ENCODE measurements around the gene LSS. TPM values are rescaled to one million over a fixed set of nuclear protein-coding genes. Genes with fewer than 3 reads are reported as not detected.

LSS gene
- total and polyA plus RNA-seq, 2 experiments from 2014 or later, result 55.0 to 237 TPM

- TF ChIP-seq CTCF (conservative IDR thresholded peaks at IDR 0.05; ENCODE audit: low read depth in 2 of 2), result no peak
These were observed 48.9 kb downstream of the LSS start (continued) for GRCh38 chr21:46179708-46180078.

GRCh38 chr21:46178961-46179360 lies 49.6 kb downstream of the LSS start:
- no peak for DNase-seq (ENCODE audit: low spot score)
- H2AFZ ChIP-seq, result no peak overlapping the region
- H3K4me1 ChIP-seq (ENCODE audit: insufficient read depth), result no peaks in the 10 kb centered on the region; the same call in 1 of the 2 replicates
- H3F3A ChIP-seq (replicated peaks; ENCODE audit: low read depth), result no peaks in the 10 kb centered on the region
- H3K4me2 ChIP-seq, result no peak overlapping the region
- no peaks in the 10 kb centered on the region for H3K9me2 ChIP-seq (ENCODE audit: insufficient read depth)
- no peaks in the 10 kb centered on the region for H3K36me3 ChIP-seq (ENCODE audit: insufficient read depth)
- peaks cover 63% of the 10 kb centered on the region for H3K79me2 ChIP-seq (replicated peaks; ENCODE audit: insufficient read depth)
- Mint-ChIP-seq H3K27me3 (ENCODE audit: insufficient read depth, low read depth, poor library complexity) (peaks cover 5% of the 10 kb centered on the region), H3K4me1 (peaks cover 16% of the 10 kb centered on the region), H3K4me3 (no peak overlapping the region), H3K9me3 (peaks cover 8% of the 10 kb centered on the region; the same call in 1 of the 3 replicates), H3K27ac (no peak overlapping the region), H3K36me3 (ENCODE audit: low read depth) (peaks cover 27% of the 10 kb centered on the region)
- H3K27me3 ChIP-seq (ENCODE audit: insufficient read depth), result no peaks in the 10 kb centered on the region
- H3K27ac ChIP-seq (ENCODE audit: low read depth), result no peak overlapping the region
- no peak for ATAC-seq
- H4K20me1 ChIP-seq (replicated peaks; ENCODE audit: insufficient read depth), result peaks cover 13% of the 10 kb centered on the region; the same call in 1 of the 2 replicates
- no peak overlapping the region for H3K4me3 ChIP-seq
- TF ChIP-seq ZNF114 (CRISPR knock-in tag; IDR thresholded peaks at IDR 0.05) (no peak), EZH2 (IDR thresholded peaks at IDR 0.05; ENCODE audit: low read depth, unreplicated experiment) (no peak), STAT1 (IDR thresholded peaks at IDR 0.05; ENCODE audit: unreplicated experiment) (no peak), JUNB (IDR thresholded peaks at IDR 0.05; ENCODE audit: unreplicated experiment) (no peak), CREB1 (CRISPR knock-in tag; IDR thresholded peaks at IDR 0.05; ENCODE audit: low read depth) (no peak), CTCF (conservative IDR thresholded peaks at IDR 0.05; ENCODE audit: low read depth in 2 of 2) (no peak), POLR2AphosphoS5 (IDR thresholded peaks at IDR 0.05; ENCODE audit: low read depth) (no peak), ETS1 (IDR thresholded peaks at IDR 0.05) (no peak), ZNF462 (CRISPR knock-in tag; IDR thresholded peaks at IDR 0.05) (no peak), EZH2phosphoT487 (IDR thresholded peaks at IDR 0.05; ENCODE audit: unreplicated experiment) (no peak), NANOG (IDR thresholded peaks at IDR 0.05; ENCODE audit: borderline replicate concordance) (no peak), ZNF331 (CRISPR knock-in tag; IDR thresholded peaks at IDR 0.05; ENCODE audit: low read depth) (no peak)
